ENCODE measurements around the gene BRIP1.

BRIP1 gene

DNA sequence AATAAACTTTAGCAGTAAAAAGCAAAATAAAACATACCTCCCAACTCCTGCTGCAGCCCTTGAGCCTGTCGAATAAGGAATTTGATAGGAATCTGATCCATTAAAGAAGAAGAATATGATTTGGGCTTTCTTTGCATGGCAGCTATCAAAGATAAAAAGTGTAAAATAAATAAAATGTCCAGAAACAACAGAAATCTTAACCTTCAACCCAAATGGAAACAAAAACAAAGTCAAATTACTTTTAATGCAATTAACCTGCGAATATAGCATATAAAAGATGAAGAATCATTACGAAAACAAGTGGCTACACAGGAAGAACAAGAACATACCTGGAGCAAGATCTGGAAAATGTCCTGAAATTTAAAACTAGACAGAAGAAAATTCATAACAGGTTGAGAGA lies 21.5 kb upstream of the BRIP1 start:
- no peak overlapping the region for H3K4me2 ChIP-seq (ENCODE audit: low read length)
- H3K79me2 ChIP-seq (ENCODE audit: low read length): no peaks in the 10 kb centered on the region
- H3K4me1 ChIP-seq (ENCODE audit: low read length): no peaks in the 10 kb centered on the region
- H3K27ac ChIP-seq (ENCODE audit: low read length): no peak overlapping the region
- H3K27me3 ChIP-seq (ENCODE audit: low read depth, low read length): no peaks in the 10 kb centered on the region
- no peak overlapping the region for H3K9ac ChIP-seq (ENCODE audit: low read length)
- H2AFZ ChIP-seq (ENCODE audit: low read depth, low read length): no peak overlapping the region
- no peaks in the 10 kb centered on the region for H4K20me1 ChIP-seq (ENCODE audit: insufficient read depth, low read length)
- no peak for TF ChIP-seq CTCF (IDR thresholded peaks at IDR 0.05; ENCODE audit: low read depth, low read length)
- TF ChIP-seq EZH2phosphoT487 (IDR thresholded peaks at IDR 0.05; ENCODE audit: low read depth): no peak
- peaks cover 23% of the 10 kb centered on the region for H3K36me3 ChIP-seq (replicated peaks; ENCODE audit: low read depth, low read length)
- no peaks in the 10 kb centered on the region for H3K9me3 ChIP-seq (ENCODE audit: insufficient read depth, low read length)
- H3K4me3 ChIP-seq (ENCODE audit: low read length): no peak overlapping the region

GRCh38 chr17:61880589-61881102 lies 17.3 kb upstream of the BRIP1 start:
- Histone ChIP-seq H2AFZ (ENCODE audit: low read depth, low read length) (no peak overlapping the region), H3K9me3 (ENCODE audit: insufficient read depth, low read length) (no peaks in the 10 kb centered on the region), H3K4me3 (ENCODE audit: low read length) (no peak overlapping the region), H3K9ac (ENCODE audit: low read length) (no peak overlapping the region), H3K27ac (ENCODE audit: low read length) (no peak overlapping the region), H3K4me2 (ENCODE audit: low read length) (no peak overlapping the region), H3K36me3 (replicated peaks; ENCODE audit: low read depth, low read length) (peaks cover 24% of the 10 kb centered on the region), H3K4me1 (ENCODE audit: low read length) (peaks cover 3% of the 10 kb centered on the region), H4K20me1 (ENCODE audit: insufficient read depth, low read length) (no peaks in the 10 kb centered on the region), H3K27me3 (ENCODE audit: low read depth, low read length) (no peaks in the 10 kb centered on the region), H3K79me2 (ENCODE audit: low read length) (no peaks in the 10 kb centered on the region)
- TF ChIP-seq EZH2phosphoT487 (IDR thresholded peaks at IDR 0.05; ENCODE audit: low read depth) (no peak), CTCF (IDR thresholded peaks at IDR 0.05; ENCODE audit: low read depth, low read length) (no peak)

- Histone ChIP-seq H2AFZ (ENCODE audit: low read depth, low read length) (no peak overlapping the region), H3K4me1 (ENCODE audit: low read length) (peaks cover 9% of the 10 kb centered on the region), H3K79me2 (ENCODE audit: low read length) (no peaks in the 10 kb centered on the region), H3K9me3 (ENCODE audit: insufficient read depth, low read length) (no peaks in the 10 kb centered on the region), H3K27me3 (ENCODE audit: low read depth, low read length) (no peaks in the 10 kb centered on the region), H3K4me3 (ENCODE audit: low read length) (no peak overlapping the region), H3K27ac (ENCODE audit: low read length) (no peak overlapping the region), H3K4me2 (ENCODE audit: low read length) (no peak overlapping the region), H3K36me3 (replicated peaks; ENCODE audit: low read depth, low read length) (peaks cover 28% of the 10 kb centered on the region), H3K9ac (ENCODE audit: low read length) (no peak overlapping the region), H4K20me1 (ENCODE audit: insufficient read depth, low read length) (no peaks in the 10 kb centered on the region)
- TF ChIP-seq CTCF (IDR thresholded peaks at IDR 0.05; ENCODE audit: low read depth, low read length): no peak
- TF ChIP-seq EZH2phosphoT487 (IDR thresholded peaks at IDR 0.05; ENCODE audit: low read depth): no peak
Observed at GRCh38 chr17:61878984-61879612, 15.8 kb upstream of the BRIP1 start.

DNA sequence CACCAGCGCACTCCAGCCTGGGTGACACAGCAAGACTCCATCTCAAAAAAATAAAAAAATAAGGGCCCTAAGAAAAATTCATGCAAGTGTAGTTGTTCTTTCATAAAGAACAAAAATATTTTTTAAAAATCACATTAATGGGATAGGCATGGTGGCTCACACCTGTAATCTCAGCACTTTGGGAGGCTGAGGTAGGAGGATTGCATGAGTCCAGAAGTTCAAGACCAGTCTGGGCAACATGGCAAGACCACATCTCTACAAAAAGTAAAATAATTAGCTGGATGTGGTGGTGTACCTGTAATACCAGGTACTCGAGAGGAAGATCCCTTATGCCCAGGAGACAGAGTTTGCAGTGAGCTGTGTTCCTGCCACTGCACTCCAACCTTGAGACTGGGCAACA lies 15.2 kb upstream of the BRIP1 start:
- H2AFZ ChIP-seq (ENCODE audit: low read depth, low read length): no peak overlapping the region
- H3K27me3 ChIP-seq (ENCODE audit: low read depth, low read length): no peaks in the 10 kb centered on the region
- H3K4me3 ChIP-seq (ENCODE audit: low read length): no peak overlapping the region
- H3K9me3 ChIP-seq (ENCODE audit: insufficient read depth, low read length): no peaks in the 10 kb centered on the region
- no peak overlapping the region for H3K4me2 ChIP-seq (ENCODE audit: low read length)
- peaks cover 31% of the 10 kb centered on the region for H3K36me3 ChIP-seq (replicated peaks; ENCODE audit: low read depth, low read length)
- H3K27ac ChIP-seq (ENCODE audit: low read length): no peak overlapping the region
- H4K20me1 ChIP-seq (ENCODE audit: insufficient read depth, low read length): no peaks in the 10 kb centered on the region
- TF ChIP-seq EZH2phosphoT487 (IDR thresholded peaks at IDR 0.05; ENCODE audit: low read depth) (no peak), CTCF (IDR thresholded peaks at IDR 0.05; ENCODE audit: low read depth, low read length) (no peak)
- H3K79me2 ChIP-seq (ENCODE audit: low read length): no peaks in the 10 kb centered on the region
- no peak overlapping the region for H3K9ac ChIP-seq (ENCODE audit: low read length)
- H3K4me1 ChIP-seq (ENCODE audit: low read length): peaks cover 9% of the 10 kb centered on the region

All from OCI-LY3 (cell line).